SKM-1 treated with dmso at 0.1 percent for 144 hours (cell line): ENCODE data around the gene EFNA5.
"Not testable (repeated sequence)": the region's sequence is repeated elsewhere in the genome, so short reads cannot be mapped to it uniquely, and the experiment has no call there.

ENCODE experiments used
- DNase-seq: peaks from one replicate; lab custom pipeline; 2025; ENCODE audit not compliant: unreplicated experiment; lab: John Stamatoyannopoulos, UW

The EFNA5 gene

GRCh38 chr5:107499776-107500175 lies 171.0 kb downstream of the EFNA5 start:
- no peak for DNase-seq

GRCh38 chr5:107499237-107499636 lies 171.5 kb downstream of the EFNA5 start:
- no peak for DNase-seq

- no peak for DNase-seq
Observed at GRCh38 chr5:107496466-107496865, 174.3 kb downstream of the EFNA5 start.

- DNase-seq: not testable (repeated sequence)
Observed at GRCh38 chr5:107494129-107494528, 176.6 kb downstream of the EFNA5 start.

- DNase-seq: peak; percentile 81
Observed at GRCh38 chr5:107487056-107487542, 183.6 kb downstream of the EFNA5 start.

- peak; percentile 96 for DNase-seq
Observed at GRCh38 chr5:107486489-107486888, 184.2 kb downstream of the EFNA5 start.

GRCh38 chr5:107485184-107485583 lies 185.6 kb downstream of the EFNA5 start:
- DNase-seq: no peak

GRCh38 chr5:107484281-107484680 lies 186.5 kb downstream of the EFNA5 start:
- DNase-seq: no peak

GRCh38 chr5:107483231-107484024 lies 187.3 kb downstream of the EFNA5 start:
- no peak for DNase-seq

- DNase-seq: no peak
Observed at GRCh38 chr5:107478068-107478641, 192.6 kb downstream of the EFNA5 start.

- DNase-seq: no peak
Observed at GRCh38 chr5:107477492-107477891, 193.2 kb downstream of the EFNA5 start.

GRCh38 chr5:107476783-107477182 lies 194.0 kb downstream of the EFNA5 start:
- DNase-seq: peak; percentile 45

GRCh38 chr5:107474716-107475489 lies 195.8 kb downstream of the EFNA5 start:
- DNase-seq: peak; percentile 5

GRCh38 chr5:107474361-107474715 lies 196.4 kb downstream of the EFNA5 start:
- no peak for DNase-seq

- DNase-seq: no peak
Observed at GRCh38 chr5:107472620-107473064, 198.1 kb downstream of the EFNA5 start.

GRCh38 chr5:107470295-107470582 lies 200.5 kb downstream of the EFNA5 start:
- no peak for DNase-seq

- DNase-seq: peak; percentile 49
Observed at GRCh38 chr5:107469485-107470294, 201.0 kb downstream of the EFNA5 start.

GRCh38 chr5:107469064-107469463 lies 201.7 kb downstream of the EFNA5 start:
- DNase-seq: no peak

- no peak for DNase-seq
Observed at GRCh38 chr5:107468276-107468675, 202.5 kb downstream of the EFNA5 start.

GRCh38 chr5:107467137-107467932 lies 203.4 kb downstream of the EFNA5 start:
- DNase-seq: no peak
